Stimulated activated CD8-positive, alpha-beta memory T cell treated with anti-CD3 and anti-CD28 coated beads, Interleukin-15, amount 100 ng/mL, for 24 hours (primary cell): ENCODE measurements around the gene ISM1.

Experiments
- DNase-seq: peaks from one replicate; pipeline ENCODE4 v3.0.0-alpha.2; 2020; ENCODE audit warnings: low read depth

The ISM1 gene

DNA sequence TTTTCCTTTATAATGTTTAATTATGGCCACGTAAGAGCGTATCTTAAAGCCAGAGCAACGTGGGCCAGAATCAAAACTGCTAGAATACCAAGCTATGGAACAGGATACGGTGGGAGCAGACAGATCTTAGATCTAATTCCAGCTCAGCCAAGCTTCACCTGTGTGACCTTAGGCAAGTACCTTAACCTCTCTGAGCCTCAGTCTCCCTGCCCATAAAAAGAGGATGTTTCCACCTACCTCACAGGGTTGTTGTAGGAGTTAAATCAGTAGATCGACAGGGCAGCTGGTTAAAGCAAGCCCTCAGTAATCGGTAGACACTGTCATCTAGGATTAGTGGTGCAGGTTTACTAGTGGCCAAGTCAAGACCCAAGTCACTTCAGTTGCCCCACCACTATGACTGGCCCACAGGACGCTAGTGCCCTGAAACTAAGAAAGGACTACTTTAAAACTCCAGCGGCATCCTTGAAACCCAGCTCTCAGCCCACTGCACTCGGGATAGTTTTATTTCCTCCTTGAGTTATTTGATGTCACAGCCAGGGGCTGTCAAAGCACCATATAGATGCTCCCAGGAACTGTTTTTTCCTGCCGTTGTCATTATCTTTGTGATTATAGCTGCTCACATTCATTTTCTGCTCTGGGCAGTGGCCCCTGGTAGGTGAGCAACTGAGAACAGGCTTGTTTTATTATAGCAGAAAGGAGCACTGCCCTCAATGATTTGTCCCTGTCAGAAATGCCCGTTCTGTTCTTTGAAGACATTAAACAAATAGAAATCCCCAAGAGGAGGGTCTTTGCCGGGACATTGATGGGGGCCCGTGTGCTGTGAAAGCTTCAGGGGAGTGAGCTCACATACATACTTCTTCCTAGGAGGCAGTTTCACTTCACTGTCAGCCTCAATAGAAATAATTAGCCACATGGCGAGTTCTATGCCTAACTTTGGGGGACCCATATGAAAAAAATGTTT, 63.1 kb downstream of the ISM1 start:
- DNase-seq = no peak

DNA sequence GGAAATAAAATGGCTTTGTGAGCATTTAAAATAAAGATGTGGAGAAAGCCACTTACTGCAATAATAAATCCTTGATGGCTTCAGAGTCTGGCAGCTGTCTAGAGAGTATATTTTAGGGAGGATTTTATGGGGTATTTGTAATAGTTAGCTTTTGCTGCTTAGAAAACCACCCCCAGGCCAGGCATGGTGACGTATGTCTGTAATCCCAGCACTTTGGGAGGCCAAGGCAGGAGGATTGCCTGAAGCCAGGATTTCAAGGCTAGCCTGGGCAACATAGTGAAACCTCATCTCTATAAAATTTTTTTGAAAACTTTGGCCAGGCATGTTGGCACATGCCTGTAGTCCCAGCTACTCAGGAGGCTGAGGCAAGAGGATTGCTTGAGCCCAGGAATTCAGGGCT, 63.8 kb downstream of the ISM1 start:
- DNase-seq = no peak

DNA sequence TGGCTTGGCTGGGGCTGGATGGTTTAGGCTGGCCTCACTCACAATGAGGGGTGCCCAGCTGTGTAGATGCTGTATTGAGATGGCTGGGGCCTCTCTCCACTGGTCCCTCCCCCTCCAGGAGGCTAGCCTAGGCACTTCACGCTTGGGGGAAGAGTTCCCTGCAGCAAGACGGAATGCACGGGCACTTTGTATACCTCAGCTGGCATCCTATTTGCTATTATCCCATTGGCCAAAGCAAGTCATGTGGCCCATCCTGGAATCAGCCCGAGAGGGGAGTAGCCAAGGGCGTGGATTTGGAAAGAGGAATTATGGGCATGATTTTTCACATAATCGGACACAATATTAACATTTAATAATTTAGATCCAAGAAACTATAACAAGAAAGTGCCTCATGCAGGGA, 64.3 kb downstream of the ISM1 start:
- DNase-seq = no peak

DNA sequence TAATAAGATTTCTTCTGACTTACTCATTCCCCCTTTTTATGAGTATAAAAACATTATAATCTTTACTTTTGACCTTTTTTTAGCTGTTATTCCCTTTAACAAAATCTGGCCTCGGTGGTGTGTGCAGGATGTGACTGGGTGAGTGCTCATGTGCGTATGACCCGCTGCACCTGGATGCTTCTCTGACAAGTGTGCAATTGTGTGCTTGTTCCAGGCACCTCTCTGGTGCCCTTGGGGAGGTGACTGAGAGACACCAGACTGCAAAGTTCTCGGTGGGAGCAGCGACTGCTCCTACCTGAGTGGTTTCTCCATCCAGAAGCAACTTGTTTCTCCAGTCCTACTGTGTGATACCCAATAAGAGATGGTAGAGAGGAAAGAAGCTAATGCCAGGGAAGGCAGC, 65.0 kb downstream of the ISM1 start:
- no peak for DNase-seq

DNA sequence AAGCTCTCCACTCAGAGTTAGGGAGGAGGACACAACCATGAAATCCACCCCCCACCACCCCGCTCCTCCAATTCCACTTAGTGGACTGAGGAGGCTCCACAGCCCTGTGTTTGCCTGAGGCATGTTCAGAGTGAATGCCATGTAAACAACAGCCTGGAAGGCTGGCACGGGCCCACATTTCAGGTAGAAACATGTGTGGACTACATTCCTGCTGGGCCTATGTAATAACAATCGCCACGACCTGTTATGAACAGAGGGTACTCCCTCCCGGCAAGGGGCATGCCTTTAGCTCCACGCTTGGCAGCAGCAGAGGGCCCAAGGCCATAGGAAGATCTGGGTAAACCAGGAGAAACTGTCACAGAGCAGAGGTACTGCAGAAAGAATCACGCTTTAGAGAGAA, 65.5 kb downstream of the ISM1 start:
- DNase-seq = no peak

DNA sequence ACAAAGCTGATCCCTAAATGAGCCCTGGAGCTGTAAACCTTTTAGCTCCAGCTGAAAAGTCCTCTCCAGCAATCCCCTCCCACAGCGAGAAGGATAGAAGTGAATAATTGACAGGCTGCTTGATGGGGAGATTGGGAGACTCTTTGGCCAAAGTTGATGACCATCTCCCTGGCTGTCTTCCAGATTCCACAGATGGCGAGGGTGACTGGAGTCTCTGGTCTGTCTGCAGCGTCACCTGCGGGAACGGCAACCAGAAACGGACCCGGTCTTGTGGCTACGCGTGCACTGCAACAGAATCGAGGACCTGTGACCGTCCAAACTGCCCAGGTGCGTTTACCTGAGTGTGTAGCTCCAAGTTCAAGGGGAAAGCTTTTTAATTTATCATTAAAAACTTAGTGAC, 67.3 kb downstream of the ISM1 start:
- DNase-seq = no peak

DNA sequence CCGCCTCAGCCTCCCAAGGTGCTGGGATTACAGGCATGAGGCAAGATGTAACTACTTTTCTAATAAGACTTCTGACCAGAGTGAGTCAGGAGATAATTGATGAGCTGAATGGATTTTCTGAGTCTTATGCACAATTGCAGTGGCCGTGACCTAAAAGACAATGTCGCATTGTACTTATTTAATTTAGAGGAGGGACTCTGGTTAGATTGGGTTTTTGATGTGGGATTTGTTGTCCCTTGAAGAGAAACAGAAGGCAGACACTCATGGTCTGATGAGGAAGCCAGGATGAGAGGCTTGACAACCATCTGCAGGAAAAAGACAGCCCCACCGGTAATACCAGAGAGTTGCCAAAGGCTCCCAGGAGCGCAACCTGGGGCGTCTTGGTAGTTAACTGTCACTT, 68.0 kb downstream of the ISM1 start:
- DNase-seq = no peak

DNA sequence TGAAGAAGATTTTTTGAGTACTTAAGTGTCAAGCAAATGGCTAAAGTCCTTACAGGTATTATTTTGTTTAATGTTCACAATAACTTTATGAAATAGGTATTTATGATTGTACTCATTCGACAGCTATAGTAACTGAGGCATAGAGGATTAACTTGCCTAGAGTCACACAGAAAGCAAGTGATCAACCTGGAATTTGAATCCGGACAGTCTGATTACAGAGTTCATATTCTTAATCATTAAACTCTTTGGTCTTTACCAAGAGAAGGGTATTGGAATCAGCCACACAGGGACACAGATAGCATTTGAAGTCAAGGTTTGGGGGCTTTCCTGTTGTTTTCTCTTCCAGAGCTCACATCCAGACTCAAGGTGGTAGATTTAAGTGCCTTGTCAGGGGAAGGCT, 69.7 kb downstream of the ISM1 start:
- no peak for DNase-seq

DNA sequence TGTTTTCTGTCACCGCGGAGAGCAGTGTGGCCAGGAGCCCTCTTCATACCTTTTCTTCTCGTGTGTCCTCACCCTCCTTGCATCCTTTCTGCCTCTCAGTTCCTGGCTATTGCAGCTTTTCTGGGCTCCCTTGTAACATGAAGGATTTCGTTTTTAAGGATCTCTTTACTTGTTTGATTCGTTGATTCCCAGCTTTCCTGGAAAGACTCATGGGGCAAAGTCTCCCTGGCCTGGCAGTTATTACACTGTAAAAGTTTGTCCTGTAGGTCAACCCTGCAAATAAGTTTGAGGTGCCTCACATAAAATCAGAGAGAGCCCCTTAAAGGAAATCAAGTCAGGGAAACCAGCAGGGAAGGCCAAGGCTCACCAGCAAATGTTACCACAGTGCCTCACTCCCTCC, 70.1 kb downstream of the ISM1 start:
- DNase-seq = no peak

DNA sequence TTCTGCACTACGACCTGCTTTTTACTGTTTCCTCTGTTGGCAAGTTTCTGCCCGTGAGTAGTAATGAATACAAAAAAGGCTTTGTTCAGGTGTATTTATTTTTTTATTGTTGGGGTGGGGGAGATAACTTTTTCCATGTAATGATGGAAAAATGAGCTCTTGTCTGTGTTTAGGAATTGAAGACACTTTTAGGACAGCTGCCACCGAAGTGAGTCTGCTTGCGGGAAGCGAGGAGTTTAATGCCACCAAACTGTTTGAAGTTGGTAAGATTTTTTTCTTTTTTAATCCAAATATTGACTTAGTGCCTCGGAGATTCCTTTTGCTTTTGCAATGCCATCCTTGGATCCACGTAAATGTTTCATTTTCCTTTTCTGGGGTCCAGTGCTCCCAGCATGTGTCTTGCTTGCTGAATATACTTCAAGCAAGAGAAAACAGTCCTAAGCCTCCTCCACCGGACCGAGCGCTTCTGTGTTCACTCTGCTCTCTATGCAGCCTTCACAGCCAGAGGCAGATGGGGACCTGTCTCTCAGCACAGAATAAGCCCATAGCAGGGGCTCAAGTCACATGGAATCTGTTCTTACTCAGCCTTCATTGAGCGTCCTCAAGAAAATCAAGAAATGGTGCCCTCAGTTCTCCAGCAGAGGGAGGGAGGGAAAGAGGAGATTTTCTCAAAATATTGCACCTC, 71.3 kb downstream of the ISM1 start:
- no peak for DNase-seq

DNA sequence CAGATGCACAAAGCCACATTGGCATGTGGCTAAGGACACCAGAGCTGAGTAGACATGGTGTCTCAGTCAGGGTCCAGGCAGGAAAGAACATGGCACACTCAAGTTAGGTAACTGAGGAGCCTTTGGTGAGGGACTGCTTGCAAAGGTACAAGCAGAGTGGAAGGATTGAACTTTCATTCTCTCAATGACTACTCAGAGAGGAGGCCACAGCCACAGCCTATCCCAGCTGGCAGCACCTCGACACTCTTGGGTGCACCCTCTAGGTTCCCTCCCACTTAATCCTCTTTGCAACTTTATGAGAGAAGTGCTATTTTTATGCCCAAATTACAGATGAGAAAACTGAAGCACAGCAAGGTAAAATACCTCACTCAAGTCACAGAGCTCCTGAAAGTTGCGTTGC, 73.4 kb downstream of the ISM1 start:
- no peak for DNase-seq

DNA sequence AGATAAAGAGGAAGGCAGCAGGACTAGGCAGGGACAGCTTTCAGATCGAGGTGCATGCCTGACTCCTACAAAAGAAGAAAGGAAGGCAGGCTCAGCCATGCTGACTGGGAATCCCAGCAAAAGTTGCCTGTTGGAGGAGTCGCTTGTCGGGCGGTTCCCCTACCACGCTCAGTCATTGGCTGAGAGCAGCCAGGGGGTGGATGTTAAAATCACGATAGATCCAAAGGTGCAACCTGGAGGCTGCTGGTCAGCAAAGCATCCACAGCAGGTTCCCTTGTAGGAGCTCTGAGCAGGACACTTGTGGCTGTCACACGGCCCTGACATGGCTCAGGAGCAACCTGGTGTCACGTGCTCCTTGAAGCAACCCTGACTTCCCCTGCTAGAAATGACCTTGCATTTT, 74.6 kb downstream of the ISM1 start:
- DNase-seq = no peak

DNA sequence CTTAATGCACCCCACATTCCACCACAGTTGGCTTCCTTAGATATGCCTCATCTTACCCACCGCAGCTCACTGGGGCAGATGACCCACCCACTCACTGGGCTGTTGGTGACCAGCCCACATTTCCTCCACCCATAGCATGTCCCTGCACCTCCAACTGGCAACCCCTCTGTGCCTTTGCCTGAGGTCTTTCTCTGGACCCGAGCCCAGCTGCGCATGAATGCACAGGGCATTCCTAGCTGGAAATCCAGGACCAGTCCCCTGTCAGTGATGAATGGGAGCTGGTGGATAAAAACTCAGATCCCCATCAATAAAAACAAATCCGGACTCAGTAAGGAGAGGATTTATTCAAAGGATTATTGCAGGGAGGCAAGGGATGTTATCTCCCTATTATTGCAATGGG, 75.0 kb downstream of the ISM1 start:
- no peak for DNase-seq

DNA sequence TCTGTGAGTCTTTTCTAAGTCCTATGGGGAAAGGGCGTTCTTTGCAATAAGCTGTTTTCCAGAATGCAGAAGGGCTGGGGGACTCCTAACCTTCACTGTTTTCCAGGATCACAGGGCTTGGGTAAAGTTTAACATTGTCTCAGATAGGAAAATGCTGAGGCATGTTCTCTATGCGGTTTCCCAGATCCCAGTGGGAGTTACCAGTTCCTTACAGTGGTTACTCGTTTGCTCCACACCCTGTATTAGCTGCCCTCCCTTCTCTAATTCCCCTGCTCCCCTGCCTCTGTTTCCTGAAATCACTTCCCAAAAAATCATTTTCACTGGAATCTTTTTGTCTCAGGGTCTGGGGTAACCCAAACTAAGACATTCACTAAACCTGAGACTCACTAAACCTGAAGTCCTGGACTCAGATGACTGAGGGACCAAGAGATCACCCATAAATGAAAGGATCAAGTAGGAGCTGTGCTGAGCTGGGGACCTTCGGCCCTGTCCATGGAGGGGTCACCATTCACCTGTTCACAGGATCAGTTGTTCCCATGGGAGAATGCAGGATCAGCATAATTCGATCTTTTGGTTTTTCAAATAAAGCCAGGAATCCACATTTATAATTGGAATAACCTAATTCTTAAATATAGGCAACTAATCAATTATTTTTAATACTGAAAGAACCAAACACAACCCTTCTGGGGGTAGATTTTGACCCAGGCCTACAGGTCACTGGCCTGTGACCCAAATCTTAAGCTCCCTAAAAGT, 76.2 kb downstream of the ISM1 start:
- DNase-seq = no peak

DNA sequence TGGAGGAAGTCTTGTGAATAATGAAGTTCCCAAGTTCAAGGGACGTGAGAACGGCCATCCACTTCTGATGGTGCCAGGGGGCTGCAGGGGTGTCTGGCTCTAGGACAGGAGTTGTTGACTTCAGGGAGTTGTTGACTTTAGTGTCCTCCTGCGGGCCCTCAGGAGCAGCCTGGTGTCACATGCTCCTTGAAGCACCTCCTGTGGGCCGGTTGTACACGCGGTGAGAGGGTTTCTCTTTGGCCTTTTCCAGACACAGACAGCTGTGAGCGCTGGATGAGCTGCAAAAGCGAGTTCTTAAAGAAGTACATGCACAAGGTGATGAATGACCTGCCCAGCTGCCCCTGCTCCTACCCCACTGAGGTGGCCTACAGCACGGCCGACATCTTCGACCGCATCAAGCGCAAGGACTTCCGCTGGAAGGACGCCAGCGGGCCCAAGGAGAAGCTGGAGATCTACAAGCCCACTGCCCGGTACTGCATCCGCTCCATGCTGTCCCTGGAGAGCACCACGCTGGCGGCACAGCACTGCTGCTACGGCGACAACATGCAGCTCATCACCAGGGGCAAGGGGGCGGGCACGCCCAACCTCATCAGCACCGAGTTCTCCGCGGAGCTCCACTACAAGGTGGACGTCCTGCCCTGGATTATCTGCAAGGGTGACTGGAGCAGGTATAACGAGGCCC, 77.8 kb downstream of the ISM1 start:
- no peak for DNase-seq

DNA sequence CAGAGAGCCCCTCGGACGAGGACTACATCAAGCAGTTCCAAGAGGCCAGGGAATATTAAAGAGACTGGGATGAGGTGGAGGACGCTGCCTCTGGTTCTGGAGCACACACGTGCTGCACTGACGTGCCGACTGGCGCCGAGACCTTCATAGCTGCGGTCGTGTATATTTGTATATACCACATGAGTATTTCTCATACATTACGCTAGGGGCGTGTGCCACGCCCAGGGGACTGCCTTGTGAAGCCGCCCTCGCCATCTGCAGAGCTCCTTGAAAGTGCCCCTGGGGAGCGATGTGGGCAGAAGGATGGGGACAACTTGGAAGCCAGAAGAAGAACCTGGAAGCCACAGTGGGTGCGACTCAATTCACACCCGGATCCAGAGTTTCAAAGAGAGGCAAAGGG, 78.3 kb downstream of the ISM1 start:
- DNase-seq = no peak

DNA sequence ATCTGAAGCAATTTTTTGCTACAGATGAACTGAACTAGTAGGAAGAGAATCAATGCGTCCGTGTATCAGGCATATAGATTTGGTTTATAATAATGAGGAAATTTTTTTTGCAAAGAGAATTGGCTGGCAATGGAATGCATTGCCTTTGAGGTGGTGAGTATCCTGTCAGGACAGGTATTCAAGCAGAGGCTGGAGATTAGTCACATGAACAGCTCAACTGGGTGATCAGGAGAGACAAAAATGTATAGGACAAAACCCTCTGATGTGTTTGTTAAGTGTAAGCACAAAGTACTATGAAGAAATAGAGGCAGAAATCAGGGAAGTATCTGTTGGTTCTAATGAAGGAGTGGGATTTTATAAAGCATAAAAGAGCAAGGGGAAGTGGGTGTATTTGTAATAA, 80.5 kb downstream of the ISM1 start:
- DNase-seq = no peak

DNA sequence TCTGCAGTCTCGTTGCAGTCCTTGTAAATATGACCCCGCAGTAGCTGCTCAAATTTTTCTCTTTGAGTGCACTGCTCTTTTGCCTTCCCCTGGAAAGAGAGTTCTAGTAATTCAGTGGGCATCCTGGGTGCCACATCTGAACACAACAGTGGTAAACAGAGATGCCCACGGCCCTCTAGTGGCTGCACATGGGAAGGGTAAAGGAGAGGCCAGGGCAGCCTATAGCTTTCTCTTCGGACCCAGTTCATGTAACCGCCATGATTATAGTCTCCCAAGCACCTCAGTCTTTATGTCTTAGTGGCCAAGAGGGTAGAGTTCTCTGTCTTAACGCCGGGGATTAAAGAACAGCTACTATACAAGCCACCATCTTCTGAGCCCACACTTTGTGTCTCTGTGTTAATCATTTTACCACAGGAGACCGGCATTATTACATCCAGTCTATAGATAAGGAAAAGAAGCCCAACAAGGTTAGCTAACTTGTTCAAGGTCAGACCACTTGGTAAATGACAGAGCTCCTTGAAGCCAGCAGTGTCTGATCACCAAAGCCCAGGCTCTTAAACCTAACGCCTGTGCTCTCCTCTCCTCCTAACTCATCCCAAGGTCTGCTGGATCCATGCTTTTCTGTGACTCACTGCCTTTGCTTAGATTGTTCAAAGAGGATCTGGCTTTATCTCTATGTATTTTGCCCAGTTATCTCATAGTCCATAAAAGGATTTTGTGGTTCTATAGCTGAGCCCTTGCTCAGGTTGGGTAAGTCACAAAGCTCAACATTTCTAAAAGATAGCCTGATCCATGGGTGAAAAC, 81.8 kb downstream of the ISM1 start:
- no peak for DNase-seq

DNA sequence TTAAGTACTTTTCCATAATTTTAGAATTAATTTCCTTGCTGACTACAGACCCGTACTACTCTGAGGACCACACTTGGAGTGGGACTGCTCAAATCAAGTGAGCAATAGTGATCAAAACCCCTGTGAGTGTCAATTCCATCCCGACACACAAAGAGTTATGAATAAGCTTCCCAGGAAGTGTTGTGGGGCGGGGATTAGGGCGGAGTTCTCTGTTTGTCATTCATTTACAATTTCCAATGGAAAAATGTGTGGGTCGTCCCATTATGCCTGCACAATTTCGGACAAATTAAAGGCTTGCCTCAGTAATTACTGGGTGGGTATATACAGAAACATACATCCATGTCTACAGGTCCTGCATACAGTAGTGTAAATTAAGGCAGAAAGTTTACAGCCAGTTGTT, 84.2 kb downstream of the ISM1 start:
- DNase-seq = no peak

DNA sequence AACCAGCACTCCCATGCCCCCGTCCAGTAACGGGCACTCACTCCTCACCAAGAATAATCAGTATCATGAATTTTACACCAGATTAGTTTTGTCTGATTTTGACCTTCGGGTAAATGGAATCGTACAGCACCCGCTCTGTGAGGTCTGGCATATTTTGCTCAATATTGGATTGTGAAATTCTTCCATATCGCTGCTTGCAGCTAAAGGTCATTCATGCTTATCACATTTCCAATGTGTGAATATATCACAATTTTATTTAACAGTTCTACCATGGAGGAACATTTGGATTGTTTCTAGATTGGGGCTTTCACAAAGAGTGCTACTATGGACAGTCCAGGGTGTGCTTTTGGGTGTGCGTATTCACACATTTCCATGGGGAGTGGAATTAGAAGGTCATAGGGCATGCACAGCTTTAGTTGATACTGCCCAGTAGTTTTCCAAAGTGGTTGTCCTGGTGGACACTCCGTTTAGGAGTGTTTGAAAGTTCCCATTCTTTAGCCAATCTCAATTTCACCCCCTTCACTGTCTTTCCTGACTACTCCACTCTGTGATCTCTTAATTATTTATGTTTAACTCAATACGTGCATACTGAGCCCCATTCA, 86.6 kb downstream of the ISM1 start:
- no peak for DNase-seq

DNA sequence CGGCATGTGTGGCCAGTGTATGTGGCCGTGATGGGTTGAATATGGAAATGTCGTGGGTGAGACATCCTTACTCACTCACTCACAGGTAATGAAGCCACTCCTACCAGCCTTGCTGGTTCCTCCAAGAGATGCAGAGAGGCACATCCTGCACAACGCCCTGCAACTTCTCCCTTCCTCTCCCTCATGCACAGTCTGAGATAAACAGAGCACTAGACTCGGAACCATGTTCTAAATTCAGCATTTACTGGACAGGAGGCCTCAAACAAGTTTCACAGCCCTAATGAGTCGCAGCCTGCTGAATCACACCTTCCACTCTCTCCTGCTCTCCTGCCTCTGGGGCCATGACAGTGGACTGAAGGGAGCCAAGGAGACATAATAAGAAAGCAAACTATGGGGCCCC, 91.2 kb downstream of the ISM1 start:
- DNase-seq = no peak
